NCI-H2081 treated with DMSO at 0.1 percent for 48 hours (cell line): ENCODE data around the gene TRRAP.

Source experiments
- DNase-seq: peaks from one replicate; lab custom pipeline; 2025; lab: John Stamatoyannopoulos, UW

Gene TRRAP

DNA sequence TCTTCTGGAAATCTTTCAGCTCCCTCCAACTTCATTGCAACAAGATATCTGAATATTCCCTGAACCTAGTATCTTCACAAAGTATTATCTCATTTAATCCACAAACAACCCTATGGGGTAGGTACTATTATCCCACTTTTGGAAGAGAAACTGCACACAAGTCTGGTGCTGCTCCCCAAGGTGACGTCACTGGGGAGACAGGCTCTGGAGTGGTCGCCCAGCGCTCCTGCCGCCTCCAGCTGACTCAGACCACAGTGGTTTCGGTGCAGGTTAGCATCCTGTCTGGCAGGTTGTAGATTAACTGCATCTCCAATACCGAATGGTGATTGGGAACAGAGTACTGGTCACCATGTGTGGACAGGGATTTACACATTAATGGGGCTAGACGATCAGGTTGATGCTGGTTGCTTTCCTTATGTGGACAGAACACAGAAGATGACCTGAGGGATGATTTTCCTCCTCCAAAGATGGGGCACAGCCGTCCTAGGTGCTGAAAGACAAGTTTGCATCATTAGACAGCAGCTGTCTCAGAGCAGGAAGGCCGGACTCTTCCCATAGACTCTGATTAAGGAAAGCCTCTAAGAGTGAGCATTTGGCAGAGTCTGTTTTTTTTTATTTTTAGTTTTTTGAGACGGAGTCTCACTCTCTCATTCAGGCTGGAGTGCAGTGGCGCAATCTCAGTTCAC is 128.6 kb downstream of the TRRAP start:
- no peak for DNase-seq

DNA sequence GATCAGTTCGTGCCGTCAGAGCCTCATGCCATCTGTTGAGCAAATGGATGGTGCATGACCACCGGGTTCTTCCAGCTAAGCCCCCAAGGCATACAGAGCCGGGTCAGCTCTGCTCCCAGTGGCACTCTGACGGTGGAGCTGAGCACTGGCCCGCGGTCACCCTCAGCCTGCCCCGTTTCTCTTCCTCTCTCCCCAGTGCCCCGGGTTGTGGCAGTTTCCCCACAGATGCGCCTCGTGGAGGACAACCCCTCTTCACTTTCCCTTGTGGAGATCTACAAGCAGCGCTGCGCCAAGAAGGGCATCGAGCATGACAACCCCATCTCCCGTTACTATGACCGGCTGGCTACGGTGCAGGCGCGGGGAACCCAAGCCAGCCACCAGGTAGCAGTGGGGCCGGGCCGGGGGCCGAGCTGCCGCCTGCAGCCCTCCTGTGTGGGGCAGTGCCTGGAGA is 129.9 kb downstream of the TRRAP start:
- no peak for DNase-seq

DNA sequence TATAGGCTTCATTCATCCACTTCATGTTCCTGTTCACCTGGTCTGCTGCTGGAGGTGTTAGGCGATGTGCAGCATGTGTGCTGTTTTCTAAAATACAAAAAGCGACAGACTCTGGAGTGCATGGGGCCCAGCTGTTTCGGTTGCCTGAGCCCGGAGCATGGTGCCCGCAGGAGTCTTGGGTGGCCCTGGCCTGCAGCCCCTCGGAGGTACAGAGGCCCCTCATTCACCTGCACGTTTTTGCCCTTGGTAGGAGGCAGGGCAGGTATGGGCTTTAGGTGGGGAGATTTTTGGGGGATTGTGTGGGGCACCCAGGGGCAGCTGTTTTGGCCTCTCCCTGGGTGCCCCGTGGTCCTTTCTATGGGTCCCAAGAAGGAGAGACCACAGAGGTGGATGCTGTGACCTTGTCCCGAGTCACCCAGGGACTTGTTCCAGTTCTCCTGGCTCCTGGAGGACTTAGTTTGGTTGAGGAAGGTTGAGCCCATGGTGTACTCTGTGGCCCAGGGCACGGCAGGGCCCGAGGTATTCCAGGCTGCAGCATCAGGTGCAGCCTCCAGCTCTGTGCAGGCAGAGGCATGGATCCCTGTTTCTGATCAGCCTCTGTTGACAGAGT is 130.7 kb downstream of the TRRAP start:
- DNase-seq, result no peak

DNA sequence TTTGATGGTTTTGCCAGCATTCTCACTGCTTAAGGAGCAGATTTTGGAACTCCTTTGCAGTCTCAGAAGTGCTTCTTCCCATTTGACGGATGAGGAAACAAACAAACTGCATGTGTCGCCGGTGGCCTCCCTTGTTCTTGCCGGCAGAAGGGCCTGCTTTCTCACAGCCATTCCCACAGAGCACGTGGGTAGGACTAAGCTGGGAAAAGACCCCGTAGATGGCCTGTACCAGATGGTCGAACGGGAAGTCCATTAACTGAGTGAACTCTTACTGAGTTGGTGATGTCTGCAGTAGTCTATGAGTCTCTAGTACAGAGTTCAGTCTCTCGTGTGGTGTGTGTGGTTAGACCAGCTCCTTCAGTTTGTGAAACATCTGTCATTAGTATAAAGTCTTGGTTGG is 131.9 kb downstream of the TRRAP start:
- no peak for DNase-seq

DNA sequence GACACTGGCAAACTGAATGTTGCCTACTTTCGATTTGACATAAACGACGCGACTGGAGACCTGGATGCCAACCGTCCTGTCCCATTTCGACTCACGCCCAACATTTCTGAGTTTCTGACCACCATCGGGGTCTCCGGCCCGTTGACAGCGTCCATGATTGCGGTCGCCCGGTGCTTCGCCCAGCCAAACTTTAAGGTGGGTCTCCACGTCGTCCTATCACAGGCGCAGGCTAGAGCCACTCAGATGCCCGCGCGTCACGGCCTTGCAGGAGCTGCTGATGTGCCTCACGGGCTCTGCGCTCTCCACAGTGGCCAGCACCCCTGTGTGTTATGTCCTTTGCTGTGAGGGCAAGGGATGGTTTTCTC is 133.0 kb downstream of the TRRAP start:
- DNase-seq, result no peak

DNA sequence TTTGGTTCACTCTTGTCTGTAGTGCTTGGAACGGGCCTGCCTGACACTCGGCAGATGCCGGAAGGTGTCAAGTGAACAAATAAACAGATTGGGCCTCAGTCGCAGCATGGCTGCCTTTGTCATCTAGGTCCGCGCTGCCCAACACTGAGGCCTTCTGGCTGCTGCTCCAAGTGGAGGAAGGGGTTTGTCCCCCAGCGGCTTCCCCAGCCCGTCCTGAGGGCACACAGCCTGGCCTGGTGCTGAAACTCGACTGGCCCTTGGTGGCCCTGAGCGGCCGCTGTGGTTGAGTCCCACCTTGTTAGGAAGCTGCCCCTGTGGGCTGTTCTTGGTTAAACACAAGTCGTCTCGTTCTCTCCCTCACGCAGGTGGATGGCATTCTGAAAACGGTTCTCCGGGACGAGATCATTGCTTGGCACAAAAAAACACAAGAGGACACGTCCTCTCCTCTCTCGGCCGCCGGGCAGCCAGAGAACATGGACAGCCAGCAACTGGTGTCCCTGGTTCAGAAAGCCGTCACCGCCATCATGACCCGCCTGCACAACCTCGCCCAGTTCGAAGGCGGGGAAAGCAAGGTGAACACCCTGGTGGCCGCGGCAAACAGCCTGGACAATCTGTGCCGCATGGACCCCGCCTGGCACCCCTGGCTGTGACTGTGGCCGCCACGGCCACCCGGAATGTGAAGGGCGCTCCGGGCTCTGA is 133.5 kb downstream of the TRRAP start:
- DNase-seq, result no peak

DNA sequence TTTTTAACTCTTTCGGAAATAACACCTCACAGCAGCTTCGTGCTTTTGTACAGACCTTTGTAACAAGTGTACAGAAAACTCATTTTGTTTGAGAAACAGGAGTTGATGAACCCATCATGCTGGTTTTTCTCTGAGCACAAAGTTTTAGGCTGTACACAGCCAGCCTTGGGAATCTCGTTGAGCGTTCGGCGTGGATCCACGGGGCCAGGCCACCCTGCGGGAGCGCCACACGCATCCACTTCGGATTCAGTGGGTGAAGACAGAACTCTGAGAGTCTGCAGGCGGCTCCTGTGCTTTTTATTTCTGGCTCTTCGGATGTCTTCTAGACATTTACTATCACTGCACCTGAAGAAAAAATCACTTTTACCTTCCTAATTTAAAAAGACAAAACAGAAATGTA is 134.4 kb downstream of the TRRAP start:
- no peak for DNase-seq

DNA sequence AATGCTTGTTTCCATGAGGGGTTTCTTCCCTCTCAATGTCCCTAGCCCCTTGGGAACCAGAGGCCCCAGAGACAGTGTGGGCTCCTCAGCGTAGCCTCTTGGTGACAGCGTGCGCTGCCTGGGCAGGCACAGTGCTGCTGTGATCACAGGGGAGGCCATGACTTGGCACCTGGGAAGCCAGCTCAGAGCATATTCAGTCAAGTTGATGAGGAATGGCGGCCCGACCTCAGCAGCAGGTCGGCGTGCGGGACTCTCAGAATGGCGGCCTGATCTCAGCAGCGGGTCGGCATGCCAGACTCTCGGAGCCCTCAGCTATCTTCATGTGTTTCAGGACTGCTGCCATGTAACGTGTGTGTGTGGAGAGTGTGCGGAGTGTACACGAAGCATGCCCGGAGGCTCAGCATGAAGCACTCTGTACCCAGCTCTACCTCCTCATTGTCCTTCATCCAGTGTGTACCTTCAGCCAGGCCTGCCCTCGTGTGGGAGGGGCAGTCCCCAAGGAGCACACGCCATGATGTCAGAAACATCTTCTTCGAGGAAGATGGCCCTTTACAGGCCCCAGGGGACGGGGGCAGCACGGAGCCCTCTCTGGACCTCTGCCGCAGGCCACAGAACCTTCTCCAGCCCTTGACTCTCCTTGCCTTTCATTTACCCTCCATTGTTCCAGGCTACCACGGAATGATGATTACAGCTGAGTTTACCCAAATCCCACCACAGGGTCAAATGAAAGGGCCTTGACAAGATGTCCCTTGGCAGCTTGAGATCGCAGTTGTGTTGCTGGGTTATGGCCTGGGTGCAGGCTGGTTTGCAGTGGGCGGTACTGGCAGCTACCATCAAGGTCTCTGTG is 135.2 kb downstream of the TRRAP start:
- no peak for DNase-seq

DNA sequence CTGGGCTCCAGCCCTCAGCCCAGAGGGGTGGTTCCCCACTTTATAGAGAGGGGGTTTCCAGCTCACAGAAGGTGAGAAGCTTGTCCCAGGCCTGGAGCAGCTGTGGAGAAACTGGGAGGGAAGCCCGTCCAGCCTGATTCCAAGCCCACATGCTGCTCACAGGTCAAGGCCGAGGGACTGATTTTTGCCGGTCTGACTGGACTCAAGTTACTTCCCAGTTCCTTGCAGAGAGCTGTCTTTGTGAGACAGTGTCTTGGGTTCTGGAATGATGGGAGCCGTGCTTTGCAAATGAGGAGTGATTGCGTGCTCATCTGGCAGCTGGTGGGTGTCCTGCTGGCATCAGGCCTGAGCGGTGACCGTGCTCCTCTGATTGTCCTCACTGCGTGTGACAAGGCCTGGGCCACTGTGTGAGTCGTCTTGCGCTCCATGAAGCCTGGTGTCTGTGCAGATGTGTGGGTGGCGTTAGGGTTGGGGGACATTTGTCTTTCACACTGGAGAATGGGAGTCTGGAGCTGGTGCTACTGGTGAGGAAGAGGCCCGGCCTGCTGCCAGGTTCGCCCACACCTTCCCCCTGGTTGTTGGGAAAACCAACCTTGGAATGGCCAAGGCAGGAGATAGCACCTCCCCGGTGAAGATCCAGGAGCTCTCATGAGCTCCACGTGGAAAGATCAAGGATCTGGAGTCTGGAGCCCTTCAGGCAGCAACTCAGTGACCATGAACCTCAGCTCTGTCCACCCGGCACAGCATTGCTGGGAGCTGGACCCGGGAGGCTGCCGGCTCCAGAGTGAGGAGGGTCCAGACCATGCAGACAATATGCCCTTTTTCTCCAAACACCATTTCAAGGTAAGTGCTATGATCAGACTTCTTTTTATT is 136.0 kb downstream of the TRRAP start:
- DNase-seq, result no peak

DNA sequence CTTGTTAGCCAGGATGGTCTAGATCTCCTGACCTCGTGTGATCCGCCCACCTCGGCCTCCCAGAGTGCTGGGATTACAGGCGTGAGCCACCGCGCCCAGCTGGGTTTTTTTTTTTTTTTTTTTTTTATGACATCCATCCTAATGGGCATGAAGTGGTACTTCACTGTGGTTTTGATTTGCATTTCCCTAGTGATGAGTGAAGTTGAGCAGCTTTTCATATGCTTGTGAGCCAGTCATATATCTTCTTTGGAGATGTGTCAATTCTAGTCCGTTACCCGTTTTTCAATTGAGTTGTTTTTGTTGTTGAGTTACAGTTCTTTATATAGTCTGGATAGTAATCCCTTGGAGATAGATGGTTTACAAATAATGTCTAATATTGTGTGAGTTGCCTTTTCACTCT is 137.9 kb downstream of the TRRAP start:
- no peak for DNase-seq

DNA sequence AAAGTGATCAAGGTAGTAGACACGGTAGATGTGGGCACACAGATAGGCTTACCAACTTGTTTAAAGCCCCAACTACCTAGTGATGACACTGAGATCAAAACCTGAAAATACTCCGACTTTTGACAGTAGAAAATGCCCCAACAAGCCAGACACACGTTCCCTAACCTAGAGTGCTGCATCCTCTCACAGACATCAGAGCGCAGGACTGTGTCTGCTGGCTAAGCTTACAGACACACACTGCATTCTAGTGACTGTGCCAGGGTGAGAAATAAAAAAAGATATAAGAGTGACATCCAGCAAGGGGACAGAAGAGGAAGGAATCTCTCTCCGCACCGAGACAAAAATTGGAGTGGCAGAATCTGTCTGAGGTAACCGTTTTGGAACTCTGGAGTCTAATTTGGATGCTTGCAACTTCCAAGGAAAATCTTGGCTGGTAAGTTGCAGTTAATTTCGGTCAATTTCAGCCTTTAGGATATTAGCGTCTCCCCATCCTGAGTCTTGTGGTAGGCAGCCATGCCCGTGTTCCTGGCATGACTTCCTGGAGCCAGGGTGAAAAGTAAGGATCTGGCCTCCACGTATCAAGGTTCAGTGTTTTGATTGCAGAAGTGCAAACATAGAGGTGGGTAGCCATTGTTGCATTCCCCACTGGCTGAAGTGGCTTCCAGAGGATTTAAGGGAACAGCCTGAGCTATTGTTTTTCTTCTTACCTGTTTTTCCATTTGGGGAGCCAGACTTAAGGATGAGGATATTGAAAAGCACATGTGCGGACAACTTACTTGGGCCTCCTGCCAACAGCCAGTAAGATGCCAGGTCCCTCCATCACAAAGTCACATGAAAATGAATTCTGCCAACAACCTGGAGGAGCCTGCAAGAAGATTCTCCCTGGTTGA is 141.4 kb downstream of the TRRAP start:
- no peak for DNase-seq

DNA sequence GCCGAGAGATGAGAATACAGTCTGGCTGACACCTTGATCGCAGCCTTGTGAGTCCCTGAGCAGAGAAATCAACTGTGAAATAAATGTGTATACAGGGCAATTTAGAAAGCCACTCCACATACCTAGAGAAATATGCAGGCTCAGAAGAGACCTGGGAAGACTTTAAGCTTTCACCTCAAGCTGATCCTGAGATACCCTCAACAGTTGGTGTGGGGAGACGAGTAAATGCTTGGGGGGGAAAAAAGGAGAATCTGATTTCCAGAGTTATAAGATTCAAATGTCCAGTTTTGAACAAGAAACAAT is 142.0 kb downstream of the TRRAP start:
- DNase-seq, result no peak

DNA sequence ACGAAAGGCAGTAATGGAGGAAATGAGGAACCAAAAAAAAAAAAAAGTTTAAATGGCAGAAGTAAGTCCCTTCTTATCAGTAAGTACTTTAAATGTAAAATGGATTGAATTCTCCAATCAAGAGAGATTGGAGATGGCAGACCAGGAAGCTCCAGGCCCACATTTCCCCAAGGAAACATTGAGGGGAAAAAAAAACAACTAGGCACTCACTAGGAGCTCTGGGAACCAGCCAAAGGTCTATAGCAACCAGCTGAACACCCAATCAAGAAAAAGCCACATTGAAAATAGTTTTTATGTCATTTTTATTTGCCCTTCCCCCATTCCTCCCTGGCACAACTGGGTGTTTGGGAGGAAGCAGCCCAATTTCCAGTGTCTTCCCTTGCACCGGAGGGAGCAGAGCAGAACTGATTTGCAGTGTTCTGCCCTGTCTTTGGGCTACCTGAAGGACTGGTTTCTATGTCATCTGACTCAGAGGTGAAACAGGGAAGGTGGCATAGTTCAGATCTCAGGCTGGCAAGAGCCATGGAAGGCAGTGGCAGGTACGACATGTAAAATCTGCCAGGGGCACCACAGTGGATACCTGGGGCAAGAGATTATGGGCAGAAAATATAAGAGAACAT is 143.7 kb downstream of the TRRAP start:
- DNase-seq, result no peak

DNA sequence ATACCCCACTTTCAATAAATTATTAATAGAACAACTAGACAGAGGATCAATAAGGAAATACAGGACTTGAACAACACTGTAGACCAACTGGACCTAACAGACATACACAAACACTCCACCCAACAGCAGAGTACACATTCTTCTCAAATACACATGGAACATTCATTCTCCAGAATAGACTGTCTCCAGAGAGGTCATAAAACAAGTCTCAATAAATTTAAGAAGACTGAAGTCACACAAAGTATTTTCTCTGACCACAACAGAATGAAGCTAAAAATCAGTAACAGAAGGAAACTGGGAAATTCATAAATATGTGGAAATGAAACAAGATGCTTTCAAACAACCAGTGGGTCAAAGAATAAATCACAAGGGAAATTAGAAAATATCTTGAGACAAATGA is 145.7 kb downstream of the TRRAP start:
- no peak for DNase-seq

DNA sequence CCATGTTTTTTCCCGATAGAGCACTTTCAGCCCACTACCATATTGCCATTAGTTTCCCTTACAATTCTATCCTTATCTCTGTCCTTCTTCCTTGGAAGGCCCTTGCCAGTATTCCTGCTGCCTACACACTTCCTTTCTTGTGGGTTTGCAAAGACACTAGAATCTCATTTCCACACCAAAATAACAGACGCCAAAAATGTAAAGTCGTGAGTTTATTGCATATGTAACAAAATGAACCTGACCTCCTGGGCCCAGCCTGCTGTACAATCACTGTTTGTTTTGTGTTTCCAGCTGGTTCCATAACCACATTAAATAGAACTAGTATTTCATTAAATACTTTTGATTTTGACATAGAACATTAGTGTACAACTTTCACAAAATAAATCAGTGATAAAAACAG is 148.9 kb downstream of the TRRAP start:
- DNase-seq, result no peak

DNA sequence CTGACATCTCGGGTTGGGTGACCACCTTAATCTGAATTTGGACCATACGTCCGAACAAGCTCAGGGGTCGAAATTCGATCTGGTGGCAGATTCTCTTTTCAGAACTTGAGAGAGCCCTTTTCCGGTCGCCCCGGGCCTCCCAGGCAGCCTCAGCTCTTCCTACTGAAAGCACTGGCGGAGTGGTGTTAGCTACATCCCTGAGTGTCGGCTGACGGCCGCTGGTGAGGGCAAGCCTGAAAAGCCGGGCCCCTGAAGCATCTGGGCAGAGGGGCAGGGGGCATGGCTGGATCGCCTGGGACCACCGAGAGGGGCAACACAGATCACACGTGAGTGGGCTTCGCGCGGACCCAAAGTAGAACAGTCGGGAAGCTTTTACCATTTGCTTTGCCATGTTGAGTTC is 149.5 kb downstream of the TRRAP start:
- DNase-seq, result no peak

DNA sequence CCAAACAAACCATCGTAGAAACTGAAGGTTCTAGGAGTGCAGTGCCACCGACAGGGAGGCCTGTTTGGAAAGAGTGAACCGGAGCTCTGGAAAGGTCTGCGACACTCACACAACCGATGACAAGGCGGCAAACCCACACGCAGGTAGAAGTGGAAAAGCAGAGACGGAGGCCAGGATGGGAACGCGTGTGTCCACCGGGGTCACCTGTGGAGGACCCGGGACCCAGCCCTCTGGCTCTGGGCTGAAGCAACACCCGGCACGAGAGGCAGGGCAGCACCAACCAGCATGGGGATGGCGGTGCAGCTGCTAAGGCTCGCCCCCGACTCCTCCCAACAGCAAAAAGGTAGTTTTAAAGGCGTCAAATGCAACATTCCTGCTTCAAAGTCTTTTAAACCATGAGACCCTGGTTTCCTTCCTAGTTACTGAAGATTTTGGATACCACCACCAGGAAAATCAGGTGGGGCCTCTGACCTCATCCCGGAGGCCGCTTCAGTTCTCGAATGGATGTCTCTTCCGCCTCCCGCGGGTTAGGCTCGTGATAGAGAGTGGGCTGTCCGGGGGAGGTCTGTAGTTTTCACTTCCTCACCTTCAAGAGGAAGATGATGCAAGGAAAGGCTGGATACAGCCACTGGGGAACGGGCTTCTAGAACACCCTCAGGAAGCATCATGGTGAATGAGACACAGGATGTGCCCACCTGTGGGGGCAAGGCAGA is 150.1 kb downstream of the TRRAP start:
- DNase-seq, result no peak

DNA sequence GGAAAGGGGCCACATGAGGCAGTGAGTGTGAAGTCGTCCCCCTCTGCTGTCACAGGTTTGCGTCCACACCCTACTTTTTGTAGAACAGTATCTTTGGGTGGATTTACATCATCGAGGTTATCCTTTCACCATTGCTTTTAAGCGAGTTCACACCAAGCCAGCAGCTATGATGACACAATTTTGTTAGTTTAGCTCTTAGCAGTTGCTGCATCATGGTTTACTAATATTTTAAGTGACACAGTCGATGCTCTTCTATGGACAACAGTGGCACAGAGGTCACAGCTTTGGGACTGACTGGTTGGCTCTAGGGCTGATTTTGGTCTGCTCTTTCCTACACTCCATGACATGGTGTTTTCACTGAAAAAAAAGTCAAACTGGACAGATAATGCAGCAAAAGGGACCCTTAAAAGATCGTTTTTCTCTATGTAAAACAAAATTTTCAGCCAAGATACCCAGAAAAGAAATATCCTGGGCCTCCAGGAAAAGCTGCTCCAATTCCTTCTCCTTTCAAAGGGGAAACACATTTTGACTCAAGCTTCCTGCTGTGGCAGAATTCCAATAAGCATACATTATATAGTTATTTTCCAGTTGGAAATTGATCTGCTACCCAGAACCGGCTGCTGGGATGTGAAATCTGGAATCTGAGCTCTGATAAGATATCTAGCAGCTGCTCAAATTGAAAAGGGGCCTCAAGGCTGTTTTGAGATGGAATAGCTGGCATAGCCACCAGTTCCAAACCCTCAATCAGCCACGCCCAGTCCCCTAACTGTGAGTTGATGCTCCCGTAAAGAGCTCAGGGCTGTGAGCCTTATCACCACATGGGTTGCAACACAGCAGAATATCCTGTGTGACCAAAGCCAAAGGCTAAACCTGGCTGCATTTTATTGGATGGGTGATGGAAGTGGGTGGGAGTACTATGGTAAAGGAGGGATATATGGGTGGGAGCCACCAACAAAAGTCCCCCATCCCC is 151.4 kb downstream of the TRRAP start:
- DNase-seq, result no peak
